Fibroblast of skin of left biceps (primary cell): Measurements from ENCODE around the gene SRSF3.
"Not testable (repeated sequence)": the region's sequence is repeated elsewhere in the genome, so short reads cannot be mapped to it uniquely, and the experiment has no call there.

Source experiments
- DNase-seq, 2 experiments: peaks; one replicate each; pipeline ENCODE4 v3.0.0-alpha.2; 2013; ENCODE audit warnings: low read depth in 2 of 2

Gene SRSF3

DNA sequence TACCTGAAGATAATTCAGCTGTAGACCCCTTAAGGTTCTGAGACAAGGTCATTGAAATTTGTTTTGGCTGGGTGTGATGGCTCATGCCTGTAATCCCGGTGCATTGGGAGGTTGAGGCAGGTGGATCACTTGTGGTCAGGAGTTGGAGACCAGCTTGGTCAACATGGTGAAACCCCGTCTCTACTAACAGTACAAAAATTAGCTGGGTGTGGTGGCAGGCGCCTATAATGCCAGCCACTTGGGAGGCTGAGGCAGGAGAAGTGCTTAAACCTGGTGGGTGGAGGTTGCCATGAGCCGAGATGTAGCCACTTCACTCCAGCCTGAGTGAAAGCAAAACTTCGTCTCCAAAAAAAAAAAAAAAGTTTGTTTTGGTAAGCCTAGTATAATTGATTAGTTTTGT lies 11.0 kb downstream of the SRSF3 start:
- DNase-seq: no peak

DNA sequence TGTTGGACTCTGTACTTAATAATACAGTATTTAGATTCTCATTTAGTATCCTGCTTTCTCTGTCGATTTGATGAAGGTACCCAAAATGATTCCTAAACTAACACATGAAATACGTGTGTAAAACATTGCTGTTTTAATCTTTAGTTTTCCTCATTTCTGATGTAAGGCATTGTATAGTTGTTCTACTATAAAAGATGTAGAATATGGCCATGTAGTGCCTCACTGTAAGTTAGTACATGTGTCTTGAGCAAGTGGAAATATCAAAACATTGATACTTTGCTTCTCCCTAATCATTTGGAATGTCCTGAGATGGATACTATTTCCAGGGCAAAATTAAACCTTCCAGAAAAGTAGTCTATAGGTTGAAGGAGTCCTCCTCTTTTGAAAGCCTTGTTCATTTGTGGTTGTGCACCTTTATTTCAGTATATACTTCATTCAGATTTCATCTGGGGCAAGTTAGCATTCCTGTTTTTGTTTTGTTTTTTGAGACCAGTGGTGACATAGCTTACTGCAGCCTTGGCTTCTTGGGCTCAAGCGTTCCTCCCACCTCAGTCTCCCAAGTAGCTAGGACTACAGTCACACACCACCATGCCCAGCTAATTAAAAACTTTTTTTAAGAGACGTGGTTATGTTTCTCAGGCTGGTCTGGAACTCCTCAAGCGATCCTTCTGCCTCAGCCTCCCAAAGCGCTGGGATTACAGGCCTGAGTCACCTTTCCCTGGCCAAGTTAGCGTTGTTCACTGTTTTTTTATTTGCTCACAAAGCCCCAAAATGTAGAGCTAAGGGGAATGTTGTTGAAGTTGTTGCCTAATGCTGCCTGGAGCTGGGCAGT lies 11.6 kb downstream of the SRSF3 start:
- no peak for DNase-seq

DNA sequence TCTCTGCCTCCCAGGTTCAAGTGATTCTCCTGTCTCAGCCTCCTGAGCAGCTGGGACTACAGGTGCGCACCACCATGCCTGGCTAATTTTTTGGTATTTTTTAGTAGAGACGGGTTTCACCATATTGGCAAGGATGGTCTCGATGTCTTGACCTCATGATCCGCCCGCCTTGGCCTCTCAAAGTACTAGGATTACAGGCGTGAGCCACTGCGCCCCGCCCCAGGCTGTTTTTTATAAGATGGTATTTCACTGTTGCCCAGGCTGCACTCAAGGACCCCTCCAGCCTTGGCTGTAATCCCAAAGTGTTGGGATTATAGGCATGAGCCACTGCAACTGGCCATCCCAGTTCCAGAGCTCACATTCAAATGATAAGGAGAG lies 13.1 kb downstream of the SRSF3 start:
- not testable (repeated sequence) for DNase-seq

DNA sequence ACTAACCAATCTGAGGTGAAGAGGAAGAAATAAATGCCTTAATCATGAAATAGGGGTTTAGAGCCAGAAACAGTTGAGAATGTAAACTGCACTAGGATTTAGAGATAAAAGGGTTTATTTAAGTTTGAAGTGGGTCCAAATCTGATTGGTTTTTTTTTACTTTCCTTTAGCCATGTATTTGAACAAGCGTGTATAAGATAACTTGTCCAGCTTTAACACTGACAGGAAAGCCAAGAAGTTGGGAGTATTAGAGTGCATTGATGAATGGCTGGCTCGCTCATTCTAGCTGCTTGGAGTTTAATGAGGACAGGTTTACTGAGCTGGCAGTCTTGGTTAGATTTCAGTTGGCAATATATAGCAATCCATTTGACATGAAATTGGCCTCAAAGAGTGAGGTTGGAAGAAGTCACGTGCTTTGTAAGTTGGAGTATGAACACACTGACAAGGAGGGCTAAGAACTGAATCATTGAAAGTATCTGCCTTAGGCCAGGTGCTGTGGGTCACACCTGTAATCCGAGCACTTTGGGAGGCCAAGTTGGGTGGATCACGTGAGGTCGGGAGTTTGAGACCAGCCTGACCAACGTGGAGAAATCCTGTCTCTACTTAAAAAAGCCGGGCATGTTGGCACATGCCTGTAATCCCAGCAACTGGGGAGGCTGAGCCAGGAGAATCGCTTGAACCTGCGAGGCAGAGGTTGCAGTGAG lies 13.7 kb downstream of the SRSF3 start:
- no peak for DNase-seq

DNA sequence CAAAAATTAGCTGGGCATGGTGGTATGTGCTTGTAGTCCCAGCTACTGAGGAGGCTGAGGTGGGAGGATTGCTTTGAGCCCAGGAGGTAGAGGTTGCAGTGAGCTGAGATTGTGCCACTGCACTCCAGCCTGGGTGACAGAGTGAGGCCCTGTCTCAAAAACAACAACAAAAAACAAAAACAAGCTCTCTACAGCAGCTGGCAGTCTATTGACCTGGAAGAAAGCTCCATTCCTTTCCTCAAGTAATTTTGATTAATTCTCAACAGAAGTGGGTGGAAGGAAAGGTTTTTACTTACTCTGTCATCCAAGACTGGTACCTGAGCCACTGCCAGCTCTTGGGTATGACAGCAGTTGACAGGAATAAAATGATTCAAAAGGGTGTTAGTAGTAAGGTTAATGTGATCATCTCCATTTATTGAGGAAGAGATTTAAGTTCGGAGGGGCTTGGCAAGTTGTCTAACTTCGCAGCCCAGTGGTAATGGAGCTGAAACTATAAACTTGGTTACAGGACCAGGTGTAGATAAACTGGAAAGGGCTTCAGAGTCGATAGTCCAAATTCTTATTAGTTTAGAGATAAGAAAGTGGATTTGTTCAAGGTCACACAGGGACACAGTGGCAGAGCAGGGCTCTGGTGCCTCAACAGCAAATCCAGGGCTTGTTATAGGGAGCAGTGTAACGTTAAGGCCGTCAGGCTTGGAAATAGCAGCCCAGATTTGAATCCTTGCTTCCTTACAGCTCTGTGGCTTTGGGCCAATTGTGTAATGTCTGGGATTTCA lies 14.8 kb downstream of the SRSF3 start:
- DNase-seq: no peak

DNA sequence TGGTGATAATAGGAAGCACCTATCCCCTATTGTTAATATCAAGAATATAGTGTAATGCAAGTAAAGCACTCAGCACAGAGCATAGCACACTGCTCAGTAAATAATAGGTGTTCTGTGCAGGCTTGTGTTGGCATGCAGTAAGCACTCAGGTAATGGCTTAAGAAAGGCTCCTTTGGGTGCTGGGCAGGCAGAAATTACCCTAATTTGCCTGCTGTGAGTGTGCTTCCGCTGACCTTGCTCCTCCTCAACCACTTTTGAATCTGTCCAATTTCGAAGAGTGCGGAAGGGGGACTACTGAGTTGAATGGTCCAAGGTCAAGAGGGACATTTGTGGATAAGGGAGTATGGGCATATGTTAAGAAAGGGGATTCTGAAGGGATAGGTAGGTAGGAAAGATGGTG lies 15.4 kb downstream of the SRSF3 start:
- no peak for DNase-seq

DNA sequence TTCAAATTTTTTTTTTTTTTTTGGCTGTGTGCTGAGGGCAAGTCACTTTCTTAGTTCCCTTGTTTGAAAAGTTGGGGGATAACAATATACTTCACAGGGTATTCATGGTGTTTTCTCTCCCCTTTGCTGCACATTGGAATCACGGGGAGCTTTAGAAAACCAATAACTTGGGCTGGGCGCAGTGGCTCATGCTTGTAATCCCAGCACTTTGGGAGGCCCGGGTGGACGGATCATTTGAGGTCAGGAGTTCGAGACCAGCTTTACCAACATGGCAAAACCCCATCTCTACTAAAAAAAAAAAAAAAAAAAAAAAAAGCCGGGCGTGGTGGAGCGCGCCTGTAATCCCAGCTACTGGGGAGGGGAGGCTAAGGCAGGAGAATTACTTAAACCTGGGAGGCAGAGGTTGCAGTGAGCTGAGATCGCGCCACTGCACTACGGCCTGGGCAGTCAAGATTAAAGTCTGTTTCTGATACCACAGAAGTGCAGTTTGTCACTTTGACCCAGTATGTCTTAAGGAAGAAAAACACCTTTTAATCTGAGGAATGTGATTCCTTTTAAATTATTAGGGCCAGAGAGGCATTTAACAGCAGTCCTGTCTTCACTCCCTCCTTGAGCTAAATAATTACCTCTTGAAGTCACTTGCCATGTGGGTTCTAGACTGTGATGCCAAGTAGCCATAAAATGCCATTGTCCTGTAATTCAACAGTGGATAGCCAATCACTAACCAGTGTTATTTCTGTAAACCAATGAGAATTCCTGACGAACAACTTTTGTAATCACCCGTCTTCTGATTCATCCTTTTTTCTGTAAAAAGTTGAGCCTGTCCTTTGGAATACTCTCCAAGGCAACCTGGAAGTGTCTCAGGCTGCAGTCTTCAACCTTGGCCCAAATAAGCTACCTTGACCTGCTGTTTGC lies 16.1 kb downstream of the SRSF3 start:
- DNase-seq: no peak

DNA sequence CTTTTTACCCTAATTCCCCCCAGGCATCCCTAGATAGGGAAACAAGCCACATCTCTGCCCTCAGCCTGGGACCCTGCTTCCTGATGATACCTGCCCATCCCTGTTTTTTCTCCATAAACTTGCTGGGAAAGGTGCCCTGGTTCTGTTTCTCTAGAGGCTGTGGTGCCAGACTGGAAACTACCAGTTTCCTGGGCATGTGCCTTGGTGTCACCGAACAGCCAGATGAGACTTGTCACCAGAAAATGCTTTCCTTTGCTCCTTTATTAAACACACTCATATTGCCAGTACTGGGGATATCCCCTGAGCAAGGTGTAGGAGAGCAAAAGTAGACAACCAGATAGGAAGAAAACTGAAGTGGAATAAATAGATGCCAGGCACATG lies 16.8 kb downstream of the SRSF3 start:
- DNase-seq: no peak

DNA sequence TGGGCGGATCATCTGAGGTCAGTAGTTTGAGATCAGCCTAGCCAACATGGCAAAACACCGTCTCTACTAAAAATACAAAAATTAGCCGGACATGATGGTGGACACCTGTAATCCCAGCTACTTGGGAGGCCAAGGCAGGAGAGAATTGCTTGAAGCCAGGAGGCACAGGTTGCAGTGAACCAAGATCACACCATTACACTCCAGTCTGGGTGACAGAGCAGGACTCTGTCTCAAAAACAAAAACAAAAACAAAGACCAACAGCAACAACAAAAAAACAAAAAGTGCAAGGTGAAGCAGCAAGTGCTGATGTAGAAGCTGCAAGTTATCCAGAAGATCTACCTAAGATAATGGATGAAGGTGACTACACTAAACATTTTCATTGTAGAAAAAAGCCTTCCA lies 17.5 kb downstream of the SRSF3 start:
- not testable (repeated sequence) for DNase-seq

DNA sequence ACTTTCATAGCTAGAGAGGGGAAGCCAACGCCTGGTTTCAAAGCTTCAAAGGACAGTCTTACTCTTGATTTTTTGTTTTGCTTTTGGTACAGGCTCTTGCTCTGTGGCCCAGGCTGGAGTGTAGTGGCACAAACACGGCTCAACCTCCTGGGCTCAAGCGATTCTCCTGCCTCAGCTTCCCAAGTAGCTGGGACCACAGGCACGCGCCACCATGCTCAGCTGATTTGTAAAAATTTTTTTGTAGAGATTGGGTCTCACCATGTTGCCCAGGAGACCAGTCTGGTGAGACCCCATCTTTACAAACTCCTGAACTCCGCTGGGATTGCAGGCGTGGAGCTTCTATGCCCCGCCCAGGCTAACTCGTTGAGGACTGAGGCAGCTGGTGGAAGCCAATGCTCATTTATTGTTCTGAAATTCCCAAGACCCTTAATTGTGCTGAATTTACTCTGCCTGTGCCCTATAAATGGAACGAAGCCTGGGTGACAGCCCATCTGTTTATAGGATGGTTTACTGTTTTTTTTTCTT lies 18.0 kb downstream of the SRSF3 start:
- no peak for DNase-seq

DNA sequence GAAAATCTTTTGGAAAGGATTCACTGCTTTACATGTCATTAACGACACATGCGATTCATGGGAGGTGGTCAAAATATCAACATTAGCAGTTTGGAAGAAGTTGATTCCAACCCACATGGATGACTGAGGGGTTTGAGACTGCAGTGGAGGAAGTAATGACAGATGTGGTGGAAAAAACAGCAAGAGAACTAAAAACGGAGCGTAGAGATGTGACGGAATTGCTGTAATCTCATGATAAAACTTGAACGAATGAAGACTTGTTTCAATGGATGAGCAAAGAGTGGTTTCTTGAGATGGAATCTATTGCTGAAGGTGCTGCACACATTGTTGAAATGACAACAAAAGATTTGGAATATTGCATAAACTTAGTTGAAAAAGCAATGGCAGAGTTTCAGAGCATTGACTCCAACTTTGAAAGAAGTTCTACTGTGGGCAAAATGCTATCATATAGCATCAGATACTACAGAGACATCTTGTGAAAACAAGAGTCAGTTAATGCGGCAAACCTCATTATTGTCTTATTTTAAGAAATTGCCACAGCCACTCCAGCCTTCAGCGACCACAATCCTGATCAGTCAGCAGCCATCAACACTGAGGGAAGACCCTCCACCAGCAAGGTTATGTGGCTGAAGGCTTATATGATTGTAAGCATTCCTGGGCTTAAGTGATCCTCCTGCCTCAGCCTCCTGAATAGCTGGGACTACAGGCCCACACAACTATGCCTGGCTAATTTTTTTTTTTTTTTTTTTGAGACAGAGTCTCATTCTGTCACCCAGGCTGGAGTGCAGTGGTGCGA lies 19.2 kb downstream of the SRSF3 start:
- no peak for DNase-seq

DNA sequence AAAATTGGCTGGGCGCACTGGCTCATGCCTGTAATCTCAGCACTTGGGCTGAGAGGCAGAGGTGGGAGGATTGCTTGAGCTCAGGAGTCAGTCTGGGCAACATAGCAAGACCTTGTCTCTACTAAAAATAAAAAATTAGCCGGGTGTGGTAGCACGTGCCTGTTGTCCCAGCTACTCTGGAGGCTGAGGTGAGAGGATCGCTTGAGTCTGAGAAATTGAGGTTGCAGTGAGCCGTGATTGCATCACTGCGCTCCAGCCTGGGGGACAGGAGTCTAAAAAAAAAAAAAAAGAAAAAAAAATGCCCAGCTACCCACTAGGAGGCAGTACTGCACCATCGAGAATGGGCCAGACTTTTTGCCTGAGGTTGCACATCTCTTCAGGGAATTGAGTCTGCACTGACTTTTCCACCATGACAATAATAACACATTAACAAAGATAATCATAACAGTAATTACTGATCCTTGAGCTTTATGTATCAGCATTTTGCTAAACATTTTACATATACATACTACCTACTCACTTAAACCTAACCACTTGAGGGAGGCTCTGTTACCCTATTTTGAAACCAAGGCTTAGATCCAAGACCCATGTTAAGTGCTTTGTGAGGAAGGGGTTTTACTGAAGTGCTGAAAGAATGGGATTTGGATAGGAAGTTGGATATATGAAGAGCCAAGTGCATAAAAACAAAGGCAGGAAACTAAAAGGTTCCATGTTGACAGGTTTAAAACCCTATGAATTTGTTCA lies 21.0 kb downstream of the SRSF3 start:
- DNase-seq: no peak

DNA sequence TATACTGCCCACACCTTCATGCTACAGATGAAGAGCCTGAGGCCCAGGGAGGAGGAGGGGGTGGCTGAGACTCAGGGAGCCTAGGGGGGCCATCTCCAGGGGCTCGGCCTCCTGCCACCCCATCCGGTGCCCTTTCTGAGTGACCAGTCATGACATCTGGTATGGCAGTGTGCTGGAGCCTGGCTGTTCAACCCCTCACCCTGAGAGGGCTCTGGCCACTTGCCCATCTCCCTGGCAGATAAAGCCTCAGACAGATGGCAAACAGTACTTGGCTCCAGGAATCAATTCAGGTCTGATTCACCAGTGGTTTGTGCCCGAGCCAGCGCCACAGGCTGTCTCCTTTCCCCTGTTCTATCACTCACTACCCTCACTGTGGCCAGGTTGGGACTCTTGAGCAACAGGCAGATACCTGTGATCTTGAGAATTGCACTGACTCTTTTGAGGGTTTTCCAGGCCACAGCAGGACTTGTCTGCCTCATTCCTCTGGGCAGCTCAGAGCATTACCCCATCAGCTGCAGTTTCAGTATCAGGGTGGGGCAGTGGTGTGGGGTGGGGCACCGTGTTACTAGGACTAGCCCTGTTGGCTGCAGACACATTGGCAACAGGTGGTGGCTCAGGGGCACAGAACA lies 22.8 kb downstream of the SRSF3 start:
- no peak for DNase-seq

DNA sequence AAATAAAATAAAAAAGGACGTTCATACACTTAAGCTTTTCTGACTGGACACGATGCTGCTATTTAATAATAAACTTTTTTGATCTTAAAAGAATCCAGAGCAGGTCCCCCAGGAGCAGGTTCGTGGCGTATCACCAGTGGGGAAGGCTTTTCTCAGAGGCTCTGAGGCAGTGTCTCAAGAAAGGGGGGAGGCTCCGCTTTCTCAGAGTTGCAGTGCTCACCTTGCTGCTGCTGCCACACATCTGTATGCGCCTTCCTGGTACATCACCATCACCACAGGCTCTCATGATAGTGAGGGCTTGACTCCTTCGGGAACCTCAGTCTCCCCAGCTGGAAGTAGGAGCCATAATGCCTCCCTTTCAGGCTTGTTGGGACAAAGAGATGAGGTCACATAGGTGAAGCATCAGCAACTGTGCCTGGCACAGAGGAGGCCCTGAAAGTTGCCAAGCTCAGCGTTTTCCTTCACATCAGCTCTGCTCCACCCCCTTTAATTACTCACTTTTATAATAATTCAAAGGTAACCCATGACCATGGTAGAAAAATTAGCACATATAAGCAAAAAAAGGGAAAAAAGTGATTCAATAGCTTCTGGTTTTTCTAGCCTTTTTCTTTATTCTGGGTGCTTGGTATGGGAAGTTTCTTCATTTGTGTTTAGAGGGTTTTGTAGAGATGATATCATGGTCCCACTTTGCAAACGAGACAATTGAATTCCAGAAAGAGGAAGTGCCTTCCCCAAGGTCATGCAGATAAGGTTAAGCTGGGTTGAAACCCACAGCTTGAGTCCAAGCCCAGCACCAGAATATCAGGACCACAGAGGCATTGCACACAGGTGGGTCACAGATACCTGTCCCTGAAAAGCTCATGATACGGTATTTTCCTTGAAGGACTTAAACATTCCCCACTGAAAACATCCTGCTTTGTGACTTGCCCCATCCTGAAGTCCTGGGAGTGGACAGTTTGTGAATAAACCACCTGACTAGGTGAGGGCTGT lies 24.5 kb downstream of the SRSF3 start:
- no peak for DNase-seq

DNA sequence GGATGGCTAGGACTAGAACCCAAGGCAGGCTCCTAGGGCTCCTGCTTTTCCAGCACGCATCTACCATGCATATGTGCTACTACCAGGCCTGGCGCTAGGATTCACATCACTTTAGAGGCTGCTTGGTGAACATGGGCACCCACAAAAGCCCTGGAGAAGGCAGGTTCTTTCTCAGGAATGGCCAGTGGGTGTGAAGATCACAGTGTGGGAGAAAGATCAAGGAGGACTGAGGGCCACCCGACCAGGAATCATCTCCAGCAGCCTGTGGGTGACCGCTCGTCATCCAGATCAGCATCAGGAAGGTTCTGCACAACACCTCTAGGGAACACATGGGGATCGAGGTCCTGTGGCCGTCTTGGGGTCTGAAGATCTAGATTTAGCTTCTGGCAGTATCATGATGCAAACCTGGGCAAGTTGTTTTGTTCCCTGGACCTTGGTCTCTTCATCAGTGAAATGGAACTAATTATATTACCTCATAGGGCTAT lies 27.3 kb downstream of the SRSF3 start:
- no peak for DNase-seq

DNA sequence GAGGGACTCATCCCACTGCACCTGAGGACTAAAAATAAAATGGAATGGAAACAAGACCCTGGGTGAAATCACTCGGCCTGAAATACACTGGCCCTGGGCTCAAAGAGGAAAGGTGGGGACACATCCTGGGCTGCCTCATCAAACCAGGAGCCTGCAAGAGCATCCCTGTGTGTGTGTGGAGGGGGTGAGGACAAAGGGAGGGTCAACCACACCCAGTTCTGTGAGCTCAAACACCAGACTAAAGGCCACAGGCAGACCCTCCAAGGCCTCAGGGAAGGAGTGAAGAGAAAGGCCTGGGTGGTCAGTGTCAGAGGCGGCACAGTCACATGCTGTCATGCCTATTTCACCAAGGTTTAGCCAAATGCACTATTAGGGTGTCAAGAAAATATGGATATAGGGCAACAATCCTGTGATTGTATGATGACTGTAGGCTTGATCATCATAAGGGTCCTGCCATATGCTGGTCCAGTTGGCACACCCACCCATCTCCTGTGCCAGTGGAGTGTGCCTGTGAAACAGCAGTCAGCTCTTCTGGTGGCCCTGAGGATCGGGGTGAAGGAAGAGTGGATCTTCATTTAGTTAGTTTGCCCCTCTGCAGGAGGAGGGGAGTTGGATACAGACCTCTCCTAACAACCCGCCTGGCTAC lies 28.9 kb downstream of the SRSF3 start:
- no peak for DNase-seq
